ENCODE data around the gene VWA3B.

Gene VWA3B

GRCh38 chr2:98170076-98170475, 83.1 kb downstream of the VWA3B start:
- no peak for DNase-seq

- DNase-seq: no peak
Measured at GRCh38 chr2:98172150-98172765, 85.3 kb downstream of the VWA3B start.

DNA sequence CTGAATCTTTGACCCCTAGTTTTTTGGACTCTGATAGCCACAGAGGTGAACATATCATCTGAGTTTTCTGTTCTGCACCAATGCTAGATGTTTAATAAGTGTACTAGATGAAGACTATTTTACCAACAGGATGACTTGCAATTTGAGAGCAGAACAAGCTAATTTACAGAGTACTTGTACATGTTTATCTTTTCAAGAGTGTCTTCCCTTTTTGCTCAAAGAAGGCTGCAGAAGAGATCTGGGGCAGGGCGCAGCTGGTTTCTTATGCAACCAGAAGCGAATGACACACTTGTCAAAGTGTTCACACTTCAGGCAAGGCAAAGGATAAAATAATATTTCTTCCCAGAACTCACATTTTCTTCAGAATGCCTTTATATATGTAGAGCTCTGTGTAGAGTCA, 86.0 kb downstream of the VWA3B start:
- DNase-seq: no peak

- no peak for DNase-seq
Measured at GRCh38 chr2:98175811-98176210, 88.8 kb downstream of the VWA3B start.

DNA sequence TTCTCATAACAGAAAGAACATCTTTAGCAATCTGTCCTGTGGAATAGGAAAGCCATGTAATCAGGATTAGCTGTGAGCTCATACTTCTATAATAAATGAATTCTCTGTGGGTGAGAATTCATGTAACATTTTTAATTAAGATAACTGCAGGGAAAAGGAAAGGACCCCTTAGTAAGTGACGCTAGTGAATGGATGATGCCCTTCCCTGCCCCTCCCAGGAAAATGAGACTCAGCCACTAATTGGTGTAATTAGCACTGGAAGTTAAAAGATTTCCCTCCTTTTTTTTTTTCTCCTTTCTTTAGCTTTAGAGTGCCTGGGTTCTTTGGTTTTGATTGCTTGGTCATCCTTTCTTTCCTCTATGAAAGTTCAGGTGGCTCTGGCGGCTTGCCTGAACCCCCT, 90.3 kb downstream of the VWA3B start:
- no peak for DNase-seq

DNA sequence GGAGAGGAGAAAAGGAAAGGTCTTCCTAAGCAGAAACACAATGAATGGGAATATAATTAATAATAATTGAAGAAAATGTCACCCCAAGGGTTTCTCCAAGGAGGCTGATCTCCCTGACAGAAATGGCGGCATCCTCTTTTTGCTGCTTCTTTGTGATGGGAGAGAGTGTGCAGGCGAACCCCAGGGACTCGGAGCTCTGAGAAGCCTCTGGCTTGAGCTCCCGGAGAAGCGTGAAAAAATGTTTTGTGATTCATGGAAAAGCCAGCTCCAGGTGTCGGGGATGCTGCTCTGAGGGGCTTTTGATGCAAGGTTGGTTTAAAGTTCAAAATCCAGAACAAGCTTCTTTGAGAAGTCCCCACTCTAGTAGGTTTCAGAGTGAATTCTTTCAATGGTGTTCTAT, 91.0 kb downstream of the VWA3B start:
- DNase-seq: no peak

GRCh38 chr2:98180456-98180855, 93.5 kb downstream of the VWA3B start:
- DNase-seq: no peak

DNA sequence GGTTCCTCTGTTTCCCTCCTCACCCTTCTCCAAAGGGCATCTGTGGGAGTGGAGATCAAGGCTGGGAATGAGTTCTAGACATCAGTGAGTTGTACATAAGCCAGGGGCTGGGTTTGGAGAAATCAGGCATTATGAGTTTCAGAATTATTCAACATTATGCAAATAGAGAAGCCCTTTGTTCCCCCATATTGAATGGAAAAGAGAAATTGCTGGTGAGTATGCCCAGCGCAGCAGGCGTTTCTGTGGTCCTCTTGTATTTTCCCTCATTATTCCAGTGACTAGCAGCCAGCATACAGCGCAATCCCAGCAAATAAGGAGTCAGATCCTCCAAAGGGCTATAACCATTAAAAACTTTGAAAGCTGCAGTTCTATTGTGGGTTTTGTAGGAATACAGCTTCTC, 94.4 kb downstream of the VWA3B start:
- DNase-seq: no peak

DNA sequence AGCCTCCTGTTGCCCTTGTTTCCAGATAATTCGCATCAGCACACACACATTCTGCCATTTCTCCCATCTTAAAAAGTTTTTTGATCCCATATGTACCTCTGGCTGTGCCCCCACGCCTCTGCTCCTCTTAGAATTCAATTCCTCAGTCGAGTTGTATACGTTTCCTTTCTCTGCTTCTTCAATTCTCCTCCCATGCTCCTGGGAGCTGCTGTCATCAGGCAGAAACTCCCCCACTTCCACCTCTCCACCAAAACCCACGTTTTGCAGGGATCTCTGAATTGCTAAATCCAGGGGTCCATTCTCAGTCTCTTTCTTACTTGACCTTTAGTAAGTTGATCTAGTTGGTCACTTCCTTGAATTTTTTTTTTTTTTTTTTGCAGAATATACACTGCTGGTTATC, 98.8 kb downstream of the VWA3B start:
- no peak for DNase-seq

DNA sequence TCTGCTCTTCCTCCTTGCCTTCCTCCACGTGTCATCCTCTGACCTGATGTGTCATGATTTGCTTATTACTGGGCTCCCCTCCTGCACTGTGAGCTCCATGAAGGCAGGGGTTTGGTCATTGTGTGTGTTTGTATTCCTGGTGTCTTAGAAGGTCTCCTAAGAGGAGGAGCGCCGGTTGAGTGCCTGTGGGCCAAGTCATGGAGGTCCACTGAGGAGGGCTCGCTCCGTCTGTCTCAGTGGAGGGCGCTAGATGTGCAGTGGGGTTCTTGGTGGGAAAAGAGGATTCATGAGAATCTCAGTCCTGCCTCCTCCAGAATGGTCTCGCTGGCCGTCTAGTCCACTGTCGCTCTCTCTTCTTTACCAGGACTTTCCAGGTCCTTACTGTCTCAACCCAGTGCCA, 100.2 kb downstream of the VWA3B start:
- no peak for DNase-seq

- DNase-seq: no peak
Measured at GRCh38 chr2:98188351-98189046, 101.5 kb downstream of the VWA3B start.

GRCh38 chr2:98191883-98192282, 104.9 kb downstream of the VWA3B start:
- DNase-seq: no peak

DNA sequence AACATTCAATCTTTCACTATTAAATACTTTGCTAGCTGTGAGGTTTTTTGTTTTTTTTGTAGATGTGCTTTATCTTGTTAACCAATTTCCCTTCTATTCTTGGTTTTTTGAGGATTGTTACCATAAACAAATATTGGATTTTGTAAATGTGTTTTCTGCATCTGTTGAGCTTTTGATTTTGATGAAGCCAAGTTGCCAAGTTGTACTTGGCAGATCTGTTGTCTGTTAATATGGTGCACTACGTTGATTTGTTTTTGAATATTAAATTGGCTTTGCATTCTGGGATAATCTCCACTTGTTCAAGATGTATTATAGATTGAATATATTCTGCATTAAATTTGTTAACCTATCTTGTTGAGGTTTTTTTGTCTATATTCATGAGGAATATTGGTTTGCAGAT, 114.6 kb downstream of the VWA3B start:
- no peak for DNase-seq

DNA sequence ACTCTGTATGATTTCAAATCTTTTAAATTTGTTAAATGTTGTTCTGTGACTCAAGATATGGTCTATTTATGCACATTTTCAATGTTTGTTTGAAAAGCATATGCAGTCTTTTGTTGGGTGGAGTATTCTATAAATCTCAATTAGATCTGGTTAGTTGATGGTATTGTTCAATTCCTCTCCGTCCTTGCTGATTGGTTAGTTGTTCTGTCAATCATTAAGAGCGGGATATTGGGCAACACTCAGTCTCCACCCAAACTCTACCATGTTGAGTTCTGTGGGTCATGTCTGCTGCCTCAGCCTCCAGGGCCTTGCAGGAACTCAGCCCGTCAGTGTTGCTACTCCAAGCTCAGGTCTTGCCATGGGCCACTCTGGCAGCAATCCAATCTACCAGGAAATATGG, 118.9 kb downstream of the VWA3B start:
- DNase-seq: no peak

DNA sequence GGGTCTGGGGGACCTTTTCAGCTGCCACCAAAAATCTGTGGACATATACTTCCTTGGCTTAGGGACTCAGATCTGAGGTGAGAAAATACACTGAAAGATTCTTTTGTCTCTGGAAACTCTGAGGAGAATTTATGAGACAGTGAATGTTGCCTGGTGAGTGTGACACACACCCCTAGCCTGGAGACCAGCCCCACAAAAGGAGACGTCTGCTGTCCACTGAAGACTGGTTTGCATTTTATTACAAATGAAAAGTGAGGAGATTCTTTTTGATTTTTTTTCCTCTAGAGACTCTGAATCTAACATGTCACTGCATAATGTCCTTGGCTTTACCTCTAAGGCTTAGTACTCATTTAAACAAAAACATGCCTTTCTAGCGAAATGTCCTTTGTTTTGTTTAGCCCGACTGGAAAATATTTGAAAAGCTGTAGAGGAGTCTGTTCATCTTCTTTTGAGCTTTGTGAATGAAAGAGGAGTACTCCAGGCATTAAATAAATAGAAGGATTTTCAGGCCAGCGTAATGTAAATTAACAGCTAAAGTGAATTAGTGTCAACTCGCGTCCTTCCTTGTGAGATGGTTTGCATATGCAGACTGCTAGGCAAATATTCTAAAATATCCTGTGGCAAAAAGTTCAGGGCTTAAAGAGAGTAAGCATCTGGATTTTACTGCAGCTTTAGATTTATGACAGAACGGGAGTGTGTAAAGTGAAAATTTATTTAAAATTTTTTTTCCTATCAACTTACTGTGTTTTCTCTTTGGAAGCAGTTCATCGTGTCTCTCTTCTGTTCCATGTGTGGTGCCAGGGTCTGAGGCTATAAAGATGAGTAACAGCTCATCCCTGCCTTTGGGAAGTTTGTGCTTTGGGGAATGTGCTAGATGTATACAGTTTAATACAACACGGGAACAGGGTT, 125.4 kb downstream of the VWA3B start:
- DNase-seq: no peak

DNA sequence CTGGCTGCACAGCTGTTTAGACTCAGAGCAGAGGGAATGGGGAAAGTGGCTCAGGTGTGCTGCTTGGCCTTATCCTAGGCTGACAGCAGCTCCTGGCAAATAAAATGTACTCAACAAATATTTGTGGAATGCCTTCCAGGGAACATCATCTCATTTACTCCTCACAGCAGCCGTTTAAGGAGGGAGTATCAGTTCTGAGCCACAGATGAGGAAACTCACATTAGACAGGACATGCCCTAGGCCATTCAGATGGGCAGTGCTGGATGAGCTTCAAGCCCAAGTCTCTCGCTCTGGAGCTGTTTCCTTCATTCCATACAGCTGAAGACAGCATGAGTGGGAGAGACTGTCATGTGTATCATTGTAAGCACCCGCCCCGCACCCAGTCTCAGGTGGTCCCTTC, 129.6 kb downstream of the VWA3B start:
- no peak for DNase-seq

GRCh38 chr2:98219152-98219551, 132.2 kb downstream of the VWA3B start:
- no peak for DNase-seq

DNA sequence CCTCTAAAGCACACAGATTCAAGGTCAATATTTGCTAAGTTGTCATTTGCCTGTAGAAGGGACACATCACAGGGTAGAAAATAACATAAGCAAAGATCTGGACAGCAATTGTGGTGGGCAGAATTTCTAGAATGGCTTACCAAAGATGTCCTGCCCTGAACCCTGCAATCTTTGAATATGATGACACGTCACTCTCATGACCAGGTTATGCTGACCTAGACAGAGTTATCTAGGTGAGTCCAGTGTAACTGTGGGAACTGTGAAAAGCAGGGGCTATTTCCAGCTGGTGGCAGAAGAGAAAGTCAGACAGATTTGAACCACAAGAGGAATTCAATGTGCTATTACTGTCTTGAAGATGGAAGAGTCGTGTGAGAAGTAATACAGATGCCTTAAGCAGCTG, 147.0 kb downstream of the VWA3B start:
- no peak for DNase-seq

GRCh38 chr2:98234776-98235175, 147.8 kb downstream of the VWA3B start:
- DNase-seq: no peak

GRCh38 chr2:98236935-98237334, 150.0 kb downstream of the VWA3B start:
- DNase-seq: no peak

- no peak for DNase-seq
Measured at GRCh38 chr2:98240786-98241398, 153.9 kb downstream of the VWA3B start.

DNA sequence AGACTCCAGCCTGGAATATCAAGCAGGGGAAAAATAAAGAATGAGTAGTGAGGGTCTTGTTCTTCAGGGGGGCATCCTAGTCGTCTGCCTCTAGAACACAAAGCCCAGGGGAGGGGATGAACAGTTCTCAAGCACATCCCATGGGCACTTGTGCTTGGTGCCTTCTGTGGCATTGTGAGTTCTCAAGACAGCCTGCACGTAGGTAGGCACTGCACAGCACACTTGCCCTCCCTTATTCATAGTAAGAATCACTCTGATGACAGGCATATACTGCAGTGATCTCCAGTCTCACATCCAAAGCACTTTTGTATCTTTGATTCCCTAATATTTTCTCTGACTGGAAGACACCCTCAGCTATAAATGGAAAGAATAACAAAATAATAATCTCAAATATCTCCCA, 154.6 kb downstream of the VWA3B start:
- DNase-seq: peak in 2 of 51 donors; percentile 3 to 41

Measured in hypothalamus (tissue), 51 donors.